ENCODE measurements around the gene CRB2.

CRB2 gene

GRCh38 chr9:123329329-123329955 is 26.6 kb upstream of the CRB2 start:
- TF ChIP-seq CTCF (IDR thresholded peaks at IDR 0.05; ENCODE audit: low read depth, low read length) = no peak
- no peak for DNase-seq (ENCODE audit: extremely low read depth, low read depth)

- no peak for DNase-seq (ENCODE audit: extremely low read depth, low read depth)
- no peak for TF ChIP-seq CTCF (IDR thresholded peaks at IDR 0.05; ENCODE audit: low read depth, low read length)
Measured at GRCh38 chr9:123331346-123332060, 24.5 kb upstream of the CRB2 start.

DNA sequence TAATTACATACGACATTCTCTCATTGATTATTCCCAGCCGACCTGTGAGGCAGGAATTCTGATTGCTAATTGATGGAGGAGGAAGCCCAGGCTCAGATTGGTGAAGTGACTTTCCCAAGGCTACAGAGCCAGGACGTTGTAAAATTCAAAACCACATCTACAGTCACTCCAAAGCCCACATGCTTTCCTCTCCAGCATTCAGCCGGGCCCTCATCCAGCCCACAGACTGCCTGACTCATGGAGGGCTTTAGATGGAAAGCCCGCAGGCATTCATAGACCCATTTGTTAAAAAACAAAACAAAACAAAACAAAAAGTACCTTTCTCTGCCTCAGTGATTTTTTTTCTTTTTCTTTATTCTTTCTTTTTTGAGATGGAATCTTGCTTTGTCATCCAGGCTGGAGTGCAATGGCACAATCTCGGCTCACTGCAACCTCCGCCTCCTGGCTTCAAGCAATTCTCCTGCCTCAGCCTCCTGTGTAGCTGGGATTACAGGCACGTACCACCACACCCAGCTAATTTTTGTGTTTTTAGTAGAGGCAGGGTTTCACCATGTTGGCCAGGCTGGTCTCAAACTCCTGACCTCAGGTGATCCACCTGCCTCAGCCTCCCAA is 22.8 kb upstream of the CRB2 start:
- DNase-seq (ENCODE audit: extremely low read depth, low read depth) = peak; percentile 49

GRCh38 chr9:123334639-123335038 is 21.4 kb upstream of the CRB2 start:
- no peak for DNase-seq (ENCODE audit: extremely low read depth, low read depth)
- TF ChIP-seq CTCF (IDR thresholded peaks at IDR 0.05; ENCODE audit: low read depth, low read length) = no peak

- no peak for TF ChIP-seq CTCF (IDR thresholded peaks at IDR 0.05; ENCODE audit: low read depth, low read length)
- DNase-seq (ENCODE audit: extremely low read depth, low read depth) = peak; percentile 28
Measured at GRCh38 chr9:123335193-123335985, 20.6 kb upstream of the CRB2 start.

GRCh38 chr9:123335986-123336329 is 20.0 kb upstream of the CRB2 start:
- no peak for DNase-seq (ENCODE audit: extremely low read depth, low read depth)
- TF ChIP-seq CTCF (IDR thresholded peaks at IDR 0.05; ENCODE audit: low read depth, low read length) = no peak

DNA sequence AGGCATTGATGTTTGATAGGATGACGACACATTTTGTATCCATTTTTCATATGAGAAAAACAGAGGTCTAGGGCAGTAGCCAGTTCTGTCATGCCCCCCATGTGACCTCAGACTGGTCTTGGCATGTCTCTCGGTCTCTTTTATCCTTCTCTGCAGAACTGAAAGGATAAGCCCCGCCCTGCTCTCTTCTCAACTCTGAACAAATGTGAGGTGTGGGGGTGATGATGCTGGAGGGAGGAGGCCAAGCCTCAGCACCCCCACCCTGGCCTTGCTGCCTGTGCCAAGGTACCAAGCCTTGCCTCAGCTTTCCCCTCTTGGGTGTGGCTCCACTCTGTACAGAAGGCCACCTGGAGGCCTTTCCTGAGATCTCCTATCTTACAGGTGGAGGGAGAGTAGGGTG is 19.5 kb upstream of the CRB2 start:
- DNase-seq (ENCODE audit: extremely low read depth, low read depth) = no peak
- TF ChIP-seq CTCF (IDR thresholded peaks at IDR 0.05; ENCODE audit: low read depth, low read length) = no peak

All from AG09319 (cell line).